GOT3 (cell line): ENCODE data around the gene PDE4C.
A peak's percentile ranks its signal among the peaks of the same experiment; 100 is the strongest.

Source experiments
- DNase-seq: peaks from one replicate; lab custom pipeline; 2025; ENCODE audit warnings: mixed read lengths; lab: John Stamatoyannopoulos, UW

PDE4C gene

GRCh38 chr19:18198374-18198773 lies 27.9 kb downstream of the PDE4C start:
- DNase-seq, result no peak

DNA sequence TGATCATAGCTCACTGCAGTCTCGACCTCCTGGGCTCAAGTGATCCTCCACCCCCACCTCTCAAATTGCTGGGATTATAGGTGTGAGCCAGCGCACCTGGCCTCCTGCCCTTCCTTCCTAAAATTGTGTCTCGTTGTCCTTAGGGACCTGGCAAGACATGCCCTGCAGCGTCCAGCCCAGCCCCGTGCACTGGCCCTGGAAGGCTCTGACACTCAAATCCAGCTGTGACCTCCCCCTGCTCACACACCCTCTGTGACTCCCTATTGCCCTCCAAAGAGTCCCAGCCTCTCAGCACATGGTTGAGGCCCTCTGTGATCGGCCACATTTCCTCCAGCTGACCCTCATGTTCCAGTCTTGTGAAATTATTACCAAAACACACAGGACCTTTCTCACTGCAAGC lies 28.3 kb downstream of the PDE4C start:
- DNase-seq, result no peak

GRCh38 chr19:18197306-18197705 lies 28.9 kb downstream of the PDE4C start:
- DNase-seq, result no peak

DNA sequence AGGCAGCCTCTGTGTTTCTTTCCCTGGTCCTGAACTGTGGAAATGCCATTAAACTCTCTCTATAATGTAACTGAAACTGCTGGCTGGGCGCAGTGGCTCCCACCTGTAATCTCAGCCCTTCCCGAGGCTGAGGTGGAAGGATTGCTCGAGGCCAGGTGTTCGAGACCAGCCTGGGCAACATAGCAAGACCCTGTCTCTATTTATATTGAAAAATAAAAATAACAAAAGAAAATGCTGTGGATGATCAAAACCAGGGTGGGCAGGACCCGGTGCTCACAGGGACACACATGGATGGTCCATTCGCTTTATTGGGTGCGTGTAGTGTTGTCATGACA lies 29.8 kb downstream of the PDE4C start:
- DNase-seq, result no peak

DNA sequence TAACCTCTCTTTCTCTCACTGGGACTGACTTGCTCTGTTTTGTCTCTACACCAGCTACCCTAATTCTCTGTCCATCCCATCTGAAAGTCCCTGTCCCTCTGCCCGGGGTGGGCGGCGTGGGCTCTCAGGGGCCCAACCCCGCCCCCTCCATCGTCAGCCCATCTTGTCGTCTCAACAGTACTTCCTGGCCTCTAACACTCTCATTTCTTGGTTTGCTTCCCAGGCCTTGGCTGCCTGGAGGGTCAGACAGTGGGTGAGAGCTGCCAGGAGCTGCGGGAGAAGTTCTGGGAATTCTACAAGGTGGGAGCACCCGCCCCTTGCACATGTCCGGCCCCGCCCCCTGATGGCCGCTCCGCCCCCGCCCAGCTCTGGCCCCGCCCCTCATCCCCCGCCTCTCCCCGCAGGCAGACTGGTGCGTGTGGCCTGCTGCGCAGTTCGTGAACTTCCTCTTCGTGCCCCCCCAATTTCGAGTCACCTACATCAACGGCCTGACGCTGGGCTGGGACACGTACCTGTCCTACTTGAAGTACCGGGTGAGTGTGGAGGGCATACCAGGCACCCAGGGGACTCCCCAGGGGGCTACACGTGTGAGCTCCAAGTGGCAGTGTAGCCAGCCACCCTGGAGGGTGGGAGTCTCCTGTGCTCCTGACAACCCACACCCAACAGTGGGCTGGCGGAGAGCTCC lies 31.5 kb downstream of the PDE4C start:
- DNase-seq, result no peak

DNA sequence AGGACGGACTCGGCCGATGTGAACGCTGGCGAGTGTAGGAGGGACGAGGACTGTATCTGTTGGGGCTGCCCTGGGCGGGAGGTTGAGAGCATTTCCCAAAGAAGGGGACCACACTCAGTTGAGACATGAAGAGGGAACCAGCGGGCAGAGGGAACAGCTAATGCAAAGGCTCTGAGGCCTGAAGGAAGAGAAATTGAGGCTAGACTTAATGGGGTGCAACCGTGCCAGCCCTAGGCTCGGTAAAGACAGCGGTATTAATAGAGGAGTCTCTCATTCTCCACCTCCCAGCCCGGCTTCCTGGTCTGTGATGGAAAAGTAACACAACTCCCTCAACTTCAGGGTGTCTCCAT lies 32.1 kb downstream of the PDE4C start:
- DNase-seq, result no peak

DNA sequence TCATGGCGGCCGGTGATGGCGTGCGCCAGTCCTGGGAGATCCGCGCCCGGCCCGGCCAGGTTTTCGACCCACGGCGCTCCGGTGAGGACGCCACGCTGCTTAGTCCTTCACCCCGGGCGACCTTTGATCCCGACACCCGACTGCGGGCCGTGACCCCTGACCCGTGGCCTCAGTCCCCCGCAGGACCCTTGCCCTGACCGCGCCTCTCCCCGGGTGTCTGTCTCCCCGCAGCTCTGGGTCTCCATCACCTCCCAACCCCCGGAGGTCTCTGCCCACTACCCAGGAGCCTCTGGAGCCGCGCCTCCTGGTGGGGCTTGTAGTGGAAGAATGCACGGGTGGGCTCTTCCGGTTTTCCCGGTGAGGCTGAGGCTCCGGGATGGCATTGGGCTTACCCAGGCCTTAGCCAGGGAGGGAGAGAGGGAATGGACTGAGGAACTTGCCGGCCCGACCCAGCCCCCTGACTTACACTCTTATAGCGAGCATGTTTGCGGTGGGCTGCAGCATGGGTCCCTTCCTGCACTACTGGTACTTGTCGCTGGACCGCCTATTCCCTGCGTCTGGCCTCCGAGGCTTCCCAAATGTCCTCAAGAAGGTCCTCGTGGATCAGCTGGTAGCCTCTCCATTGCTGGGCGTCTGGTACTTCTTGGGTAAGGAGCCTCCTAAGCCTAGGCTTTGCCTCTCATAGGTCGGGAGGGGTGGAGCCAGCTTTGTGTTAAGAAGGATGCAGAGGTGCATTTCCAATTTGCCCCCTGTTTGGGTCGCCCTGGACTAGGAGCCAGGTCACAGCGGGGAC lies 32.7 kb downstream of the PDE4C start:
- no peak for DNase-seq

DNA sequence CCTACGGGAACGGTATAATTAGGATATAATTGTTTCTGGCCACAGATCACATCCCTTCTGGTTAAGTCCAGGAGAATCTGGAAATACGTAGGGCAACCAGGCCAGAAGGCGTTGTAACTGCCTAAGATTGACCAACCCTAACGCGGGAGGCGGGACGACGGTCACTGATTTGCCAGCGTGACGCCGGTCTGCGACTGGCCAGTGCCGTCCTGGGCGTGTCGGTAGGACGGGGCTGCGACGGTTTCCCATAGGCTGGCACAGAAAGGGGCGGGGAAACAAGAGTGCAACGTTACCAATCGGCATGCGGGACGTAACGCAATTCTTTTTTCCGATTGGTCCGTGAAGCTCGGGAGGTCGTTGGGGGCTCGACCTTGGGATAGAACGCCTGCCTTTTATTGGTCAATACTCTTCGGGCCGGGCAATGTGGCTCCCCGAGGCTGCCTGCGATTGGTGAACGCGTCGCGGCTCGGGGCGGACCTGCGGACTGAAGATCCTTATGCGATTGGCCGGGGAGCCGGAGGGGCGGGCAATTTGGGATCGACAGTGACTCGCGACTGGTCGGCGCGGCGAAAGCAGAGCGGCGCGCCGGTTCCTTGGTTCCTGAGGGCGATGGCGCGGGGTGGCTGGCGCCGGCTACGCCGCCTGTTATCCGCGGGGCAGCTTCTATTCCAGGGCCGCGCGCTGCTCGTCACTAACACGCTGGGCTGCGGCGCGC lies 33.4 kb downstream of the PDE4C start, which contains the start of gene MPV17L2:
TSS of gene MPV17L2 (plus strand) at position 546 of the 715 bp plus-strand sequence. CDS start at position 610, 64 bp downstream.
- peak; percentile 98 for DNase-seq

GRCh38 chr19:18191640-18192062 lies 34.6 kb downstream of the PDE4C start:
- no peak for DNase-seq

- no peak for DNase-seq
Measured at GRCh38 chr19:18190278-18190677, 36.0 kb downstream of the PDE4C start.

GRCh38 chr19:18185538-18185937 lies 40.7 kb downstream of the PDE4C start:
- no peak for DNase-seq

DNA sequence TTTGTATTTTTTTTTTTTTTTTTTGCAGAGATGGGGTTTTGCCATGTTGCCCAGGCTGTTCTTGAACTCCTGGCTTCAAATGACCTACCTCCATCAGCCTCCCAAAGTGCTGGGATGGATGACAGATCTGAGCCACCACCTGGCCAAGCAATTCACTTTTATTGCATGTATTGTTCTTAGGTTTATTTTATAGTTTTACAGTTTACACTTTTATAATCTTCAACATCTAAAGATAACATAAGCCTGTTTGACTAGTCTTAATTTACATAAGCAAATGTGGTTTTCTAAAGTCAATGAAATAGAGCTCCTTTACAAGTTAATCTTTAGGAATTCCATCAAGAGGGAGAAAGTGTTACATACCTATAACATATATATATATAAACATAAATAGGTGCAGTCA lies 42.7 kb downstream of the PDE4C start:
- DNase-seq, result no peak

GRCh38 chr19:18179957-18180356 lies 46.3 kb downstream of the PDE4C start:
- no peak for DNase-seq

DNA sequence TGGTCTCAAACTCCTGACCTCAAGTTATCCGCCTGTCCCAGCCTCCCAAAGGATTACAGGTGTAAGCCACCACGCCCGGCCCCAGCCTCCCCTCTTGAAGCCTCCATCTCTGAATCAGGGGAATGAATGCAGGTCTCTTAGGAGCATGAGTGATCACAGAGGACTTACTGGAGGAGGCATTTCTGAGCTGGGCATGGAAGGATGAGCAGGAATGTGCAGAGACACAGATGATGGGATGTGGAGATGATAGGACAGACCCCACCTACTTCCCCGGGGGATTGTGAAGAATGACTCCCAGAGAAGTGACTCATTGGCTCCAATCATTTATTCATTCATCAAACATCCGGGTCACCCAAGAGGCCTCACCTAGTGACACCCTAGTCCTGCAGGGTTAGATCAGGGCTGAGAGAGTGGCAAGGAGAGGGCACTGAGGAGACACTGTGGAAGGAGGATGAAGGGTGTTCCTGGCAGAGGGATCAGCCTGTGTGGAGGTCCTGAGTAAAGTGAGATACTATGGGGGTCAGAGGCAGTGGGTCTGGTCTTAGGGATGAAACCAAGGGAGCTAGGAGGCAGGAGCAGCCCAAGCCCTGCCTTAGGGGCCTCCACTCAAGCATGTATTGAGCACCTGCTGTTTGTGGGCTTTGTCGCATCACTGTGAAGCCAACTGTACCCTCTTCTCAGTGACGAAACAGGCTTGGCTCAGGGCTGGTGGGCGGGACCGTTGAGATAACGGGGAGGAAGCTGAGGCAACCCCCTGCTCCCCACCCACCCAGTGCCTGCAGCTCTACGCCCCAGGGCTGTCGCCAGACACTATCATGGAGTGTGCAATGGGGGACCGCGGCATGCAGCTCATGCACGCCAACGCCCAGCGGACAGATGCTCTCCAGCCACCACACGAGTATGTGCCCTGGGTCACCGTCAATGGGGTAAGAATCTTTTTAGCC lies 49.6 kb downstream of the PDE4C start:
- DNase-seq, result no peak

DNA sequence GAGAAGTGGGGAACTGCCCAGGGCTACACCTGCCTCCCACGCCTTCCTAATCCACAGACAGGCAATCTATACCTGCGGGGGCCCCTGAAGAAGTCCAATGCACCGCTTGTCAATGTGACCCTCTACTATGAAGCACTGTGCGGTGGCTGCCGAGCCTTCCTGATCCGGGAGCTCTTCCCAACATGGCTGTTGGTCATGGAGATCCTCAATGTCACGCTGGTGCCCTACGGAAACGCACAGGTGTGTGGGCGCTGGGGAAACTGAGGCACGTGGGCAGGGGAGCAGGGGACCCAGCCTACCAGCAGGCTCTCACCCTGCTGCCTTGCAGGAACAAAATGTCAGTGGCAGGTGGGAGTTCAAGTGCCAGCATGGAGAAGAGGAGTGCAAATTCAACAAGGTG lies 51.3 kb downstream of the PDE4C start:
- DNase-seq, result no peak
